DND-41 (cell line): ENCODE data around the gene DNAAF9.

Experiments used
- EZH2 ChIP-seq: IDR thresholded peaks from 3 replicates; pipeline ENCODE4 v1.6.1; 2012; ENCODE audit warnings: borderline replicate concordance, low read depth, mild to moderate bottlenecking, moderate library complexity, low read length, inconsistent platforms; ENCODE audit not compliant: severe bottlenecking
- TF ChIP-seq, protein P1 (sequence below): IDR thresholded peaks from 2 replicates; pipeline ENCODE4 v1.5.1; 2012; ENCODE audit warnings: borderline replicate concordance, low read length, moderate library complexity, mild to moderate bottlenecking; ENCODE audit not compliant: poor library complexity, severe bottlenecking; ENCODE audit errors: extremely low read depth

DNA sequence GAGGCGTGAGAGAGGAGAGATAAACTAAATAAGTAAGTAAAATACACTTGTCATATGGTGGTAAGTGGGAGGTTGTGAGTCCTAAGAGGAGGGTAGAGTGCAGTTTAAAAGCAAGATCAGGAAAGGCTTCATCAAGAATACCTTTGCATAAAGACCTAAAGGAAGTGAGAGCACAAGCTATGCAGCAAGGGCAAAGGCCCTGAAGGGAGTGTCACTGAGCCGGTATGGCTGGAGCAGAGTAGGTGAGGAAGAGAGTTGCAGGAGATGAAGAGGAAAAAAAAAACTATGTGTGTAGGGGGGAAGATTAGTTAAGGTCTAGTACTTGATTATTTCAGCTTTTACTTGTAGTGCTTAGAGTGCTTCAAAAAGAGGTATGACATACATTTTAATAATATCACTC lies 11.0 kb downstream of the DNAAF9 start:
- TF ChIP-seq, protein P1, sequence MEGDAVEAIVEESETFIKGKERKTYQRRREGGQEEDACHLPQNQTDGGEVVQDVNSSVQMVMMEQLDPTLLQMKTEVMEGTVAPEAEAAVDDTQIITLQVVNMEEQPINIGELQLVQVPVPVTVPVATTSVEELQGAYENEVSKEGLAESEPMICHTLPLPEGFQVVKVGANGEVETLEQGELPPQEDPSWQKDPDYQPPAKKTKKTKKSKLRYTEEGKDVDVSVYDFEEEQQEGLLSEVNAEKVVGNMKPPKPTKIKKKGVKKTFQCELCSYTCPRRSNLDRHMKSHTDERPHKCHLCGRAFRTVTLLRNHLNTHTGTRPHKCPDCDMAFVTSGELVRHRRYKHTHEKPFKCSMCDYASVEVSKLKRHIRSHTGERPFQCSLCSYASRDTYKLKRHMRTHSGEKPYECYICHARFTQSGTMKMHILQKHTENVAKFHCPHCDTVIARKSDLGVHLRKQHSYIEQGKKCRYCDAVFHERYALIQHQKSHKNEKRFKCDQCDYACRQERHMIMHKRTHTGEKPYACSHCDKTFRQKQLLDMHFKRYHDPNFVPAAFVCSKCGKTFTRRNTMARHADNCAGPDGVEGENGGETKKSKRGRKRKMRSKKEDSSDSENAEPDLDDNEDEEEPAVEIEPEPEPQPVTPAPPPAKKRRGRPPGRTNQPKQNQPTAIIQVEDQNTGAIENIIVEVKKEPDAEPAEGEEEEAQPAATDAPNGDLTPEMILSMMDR = no peak
- no peak for TF ChIP-seq EZH2
